DND-41 (cell line): ENCODE data around the gene KAZALD1.

Experiments used
- ATAC-seq: fragments of 200-7000 bp; cut with Tn5 transposase; 3 replicates; pipeline ENCODE4 v1.9.1; 2021; ENCODE audit warnings: low read depth; ENCODE audit not compliant: insufficient read depth
- DNase-seq: peaks from one replicate; pipeline ENCODE4 v3.0.0-alpha.2; 2020
- H2AFZ ChIP-seq: 2 replicates; pipeline ENCODE4 v1.6.0; 2012; ENCODE audit warnings: low read depth, low read length
- H3K27ac ChIP-seq: 2 replicates; pipeline ENCODE4 v1.5.1; 2012; ENCODE audit warnings: low read length, inconsistent platforms
- H3K27me3 ChIP-seq: fragments of 200-600 bp; sonication (generic); 2 replicates; pipeline ENCODE4 v1.6.0; 2012; ENCODE audit warnings: low read length, mild to moderate bottlenecking, inconsistent platforms; ENCODE audit not compliant: insufficient read depth, poor library complexity
- H3K36me3 ChIP-seq: 2 replicates; pipeline ENCODE4 v1.5.1; 2012; ENCODE audit warnings: low read length, inconsistent platforms; ENCODE audit not compliant: insufficient read depth
- H3K4me1 ChIP-seq: 2 replicates; pipeline ENCODE4 v1.5.1; 2012; ENCODE audit warnings: mild to moderate bottlenecking, low read length; ENCODE audit not compliant: insufficient read depth
- H3K4me2 ChIP-seq: 2 replicates; pipeline ENCODE4 v1.6.0; 2012; ENCODE audit warnings: mild to moderate bottlenecking, moderate library complexity, low read length, inconsistent platforms; ENCODE audit not compliant: insufficient read depth
- H3K4me3 ChIP-seq, 2 experiments: fragments of 200-600 bp in 1 of 2; shearing (Covaris generic) in 1 of 2; 2 replicates each; pipeline ENCODE4 v1.5.1; 2012 to 2016; ENCODE audit warnings: inconsistent platforms in 2 of 2, low read length in 2 of 2, mild to moderate bottlenecking in 2 of 2, low read depth in 1 of 2, moderate library complexity in 1 of 2
- H3K79me2 ChIP-seq: 2 replicates; pipeline ENCODE4 v1.6.0; 2012; ENCODE audit warnings: low read length, inconsistent platforms; ENCODE audit not compliant: insufficient read depth
- H3K9ac ChIP-seq: 2 replicates; pipeline ENCODE4 v1.6.0; 2012; ENCODE audit warnings: low read depth, mild to moderate bottlenecking, inconsistent platforms, low read length, moderate library complexity
- H3K9me3 ChIP-seq: 2 replicates; pipeline ENCODE4 v1.5.1; 2012; ENCODE audit warnings: low read length, moderate library complexity, mild to moderate bottlenecking, inconsistent platforms; ENCODE audit not compliant: insufficient read depth, severe bottlenecking
- H4K20me1 ChIP-seq: 2 replicates; pipeline ENCODE4 v1.6.0; 2012; ENCODE audit warnings: low read length; ENCODE audit not compliant: insufficient read depth
- CTCF ChIP-seq: IDR thresholded peaks from 2 replicates; pipeline ENCODE4 v1.5.1; 2012; ENCODE audit warnings: borderline replicate concordance, low read length, moderate library complexity, mild to moderate bottlenecking; ENCODE audit not compliant: poor library complexity, severe bottlenecking; ENCODE audit errors: extremely low read depth
- EZH2 ChIP-seq: IDR thresholded peaks from 3 replicates; pipeline ENCODE4 v1.6.1; 2012; ENCODE audit warnings: borderline replicate concordance, low read depth, mild to moderate bottlenecking, moderate library complexity, low read length, inconsistent platforms; ENCODE audit not compliant: severe bottlenecking

KAZALD1 gene

GRCh38 chr10:101110856-101111523 is 49.2 kb downstream of the KAZALD1 start:
- no peaks in the 10 kb centered on the region for H3K4me1 ChIP-seq
- no peak overlapping the region for H2AFZ ChIP-seq
- ATAC-seq (no peak), DNase-seq (no peak)
- H3K4me2 ChIP-seq, result no peak overlapping the region
- no peaks in the 10 kb centered on the region for H3K79me2 ChIP-seq
- no peak overlapping the region for H3K4me3 ChIP-seq
- TF ChIP-seq CTCF, result no peak
- TF ChIP-seq EZH2, result no peak
- no peak overlapping the region for H3K9ac ChIP-seq
- H3K27ac ChIP-seq, result no peak overlapping the region
- H3K36me3 ChIP-seq, result no peaks in the 10 kb centered on the region
- H3K9me3 ChIP-seq, result no peaks in the 10 kb centered on the region
- 0 out of 2 replicates have a peak, but pooled peaks cover 8% of the 10 kb centered on the region for H4K20me1 ChIP-seq
- H3K27me3 ChIP-seq, result peaks cover 29% of the 10 kb centered on the region

GRCh38 chr10:101111547-101111946 is 49.8 kb downstream of the KAZALD1 start:
- peaks cover 31% of the 10 kb centered on the region for H3K27me3 ChIP-seq
- H2AFZ ChIP-seq, result no peak overlapping the region
- H3K9me3 ChIP-seq, result no peaks in the 10 kb centered on the region
- H3K4me2 ChIP-seq, result no peak overlapping the region
- TF ChIP-seq EZH2, result no peak
- TF ChIP-seq CTCF, result no peak
- H3K4me3 ChIP-seq, result no peak overlapping the region
- no peaks in the 10 kb centered on the region for H3K36me3 ChIP-seq
- no peaks in the 10 kb centered on the region for H3K79me2 ChIP-seq
- H3K27ac ChIP-seq, result no peak overlapping the region
- DNase-seq (no peak), ATAC-seq (no peak)
- H3K4me1 ChIP-seq, result no peaks in the 10 kb centered on the region
- H3K9ac ChIP-seq, result no peak overlapping the region
- H4K20me1 ChIP-seq, result 0 out of 2 replicates have a peak, but pooled peaks cover 8% of the 10 kb centered on the region

DNA sequence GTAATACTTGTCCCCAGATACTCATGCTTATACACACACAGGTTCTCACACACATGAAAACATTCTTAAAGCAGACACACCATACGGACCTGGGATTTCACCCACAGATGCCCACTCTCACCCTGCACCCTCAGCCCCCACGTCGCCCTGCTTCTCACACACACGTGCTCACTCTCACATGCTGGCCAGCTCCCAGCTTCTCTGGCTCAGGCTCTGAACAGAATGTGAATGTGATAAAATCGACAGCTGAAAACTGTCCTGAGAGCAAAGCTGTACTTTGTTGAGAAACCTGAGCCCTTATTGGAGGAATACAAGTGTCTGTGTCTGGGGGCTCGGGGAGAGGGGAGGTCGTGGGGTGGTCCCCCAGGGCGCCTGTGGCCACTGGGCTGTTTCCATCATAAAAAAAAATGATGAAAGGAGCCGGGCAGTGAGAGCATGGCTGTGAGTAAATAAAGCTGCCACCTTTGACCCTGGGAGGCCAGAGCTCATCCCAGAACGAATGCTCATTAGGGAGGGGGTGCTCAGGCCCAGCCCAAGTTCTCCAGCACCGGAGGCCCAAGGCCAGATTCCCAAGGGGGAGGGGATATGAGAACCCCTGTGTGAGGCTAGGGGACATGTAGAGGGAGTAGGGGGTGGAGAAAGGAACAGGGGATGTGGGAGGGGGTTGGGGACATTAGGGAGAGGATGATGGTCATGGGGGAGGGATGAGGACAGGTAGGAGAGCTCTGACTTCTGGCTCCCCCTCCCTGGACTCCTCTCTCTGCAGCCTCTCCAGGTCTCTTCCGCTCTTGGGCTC is 51.2 kb downstream of the KAZALD1 start:
- DNase-seq (no peak), ATAC-seq (no peak)
- TF ChIP-seq EZH2, result no peak
- no peak for TF ChIP-seq CTCF
- Histone ChIP-seq H4K20me1 (no peaks in the 10 kb centered on the region), H3K36me3 (no peaks in the 10 kb centered on the region), H3K27ac (no peak overlapping the region), H3K79me2 (no peaks in the 10 kb centered on the region), H3K9ac (no peak overlapping the region), H3K4me3 (no peak overlapping the region), H3K4me2 (no peak overlapping the region), H3K9me3 (no peaks in the 10 kb centered on the region), H3K4me1 (no peaks in the 10 kb centered on the region), H2AFZ (no peak overlapping the region), H3K27me3 (peaks cover 26% of the 10 kb centered on the region)
